Measurements from ENCODE around the gene MUC2.

- TF ChIP-seq POLR2AphosphoS5 (IDR thresholded peaks at IDR 0.05; ENCODE audit: insufficient read depth in 1 of 2, low read depth in 1 of 2) (no peak), POLR2A (IDR thresholded peaks at IDR 0.05) (no peak), CTCF (IDR thresholded peaks at IDR 0.05) (no peak)
These were observed 11.8 kb downstream of the MUC2 start for GRCh38 chr11:1086171-1087102.

Data from vagina (tissue), 2 donors.